Neutrophil (primary cell): ENCODE results near the gene HDX.
"Not testable (repeated sequence)": the region's sequence is repeated elsewhere in the genome, so short reads cannot be mapped to it uniquely, and the experiment has no call there.

Source experiments
- H3K27ac ChIP-seq: fragments of 200-600 bp; sonication (generic); 2 replicates; pipeline ENCODE4 v1.5.1; 2016; ENCODE audit warnings: mild to moderate bottlenecking, moderate library complexity
- H3K27me3 ChIP-seq: fragments of 200-600 bp; sonication (generic); 2 replicates; pipeline ENCODE4 v1.6.0; 2016; ENCODE audit warnings: mild to moderate bottlenecking
- H3K36me3 ChIP-seq: fragments of 200-600 bp; sonication (generic); 2 replicates; pipeline ENCODE4 v1.5.1; 2017
- H3K4me1 ChIP-seq, 2 experiments: fragments of 200-600 bp in 1 of 2; sonication (generic) in 1 of 2; 1 replicate in 1 of 2; 2 replicates in 1 of 2; pipeline versions ENCODE4 v1.5.1 to v1.6.1; 2013 to 2016; ENCODE audit warnings: low read depth in 1 of 2, low read length in 1 of 2, mild to moderate bottlenecking in 1 of 2, moderate library complexity in 1 of 2; ENCODE audit not compliant: control insufficient read depth in 1 of 2, insufficient read depth in 1 of 2
- H3K4me3 ChIP-seq, 2 experiments: fragments of 200-600 bp in 1 of 2; sonication (generic) in 1 of 2; 1 replicate in 1 of 2; 2 replicates in 1 of 2; pipeline ENCODE4 v1.5.1; 2013 to 2016; ENCODE audit warnings: low read depth in 1 of 2, low read length in 1 of 2, mild to moderate bottlenecking in 1 of 2, moderate library complexity in 1 of 2
- H3K9me3 ChIP-seq: fragments of 200-600 bp; sonication (generic); 2 replicates; pipeline ENCODE4 v1.5.1; 2016
- CTCF ChIP-seq: fragments of 200-600 bp; sonication (generic); IDR thresholded peaks from 2 replicates; pipeline ENCODE4 v1.5.1; 2016; ENCODE audit warnings: antibody characterized with exemption

HDX gene

GRCh38 chrX:84501798-84502628 is at the start of gene HDX:
Gene HDX (minus strand): TSS chrX:84502453. CDS start chrX:84475397, 27,056 bp downstream.
- H3K9me3 ChIP-seq, result no peaks in the 10 kb centered on the region
- TF ChIP-seq CTCF, result no peak
- no peaks in the 10 kb centered on the region for H3K36me3 ChIP-seq
- H3K4me1 ChIP-seq, result no peaks in the 10 kb centered on the region
- H3K27ac ChIP-seq, result no peak within 1 kb of the TSS
- H3K4me3 ChIP-seq, result no peak within 1 kb of the TSS
- H3K27me3 ChIP-seq, result no peaks in the 10 kb centered on the region

DNA sequence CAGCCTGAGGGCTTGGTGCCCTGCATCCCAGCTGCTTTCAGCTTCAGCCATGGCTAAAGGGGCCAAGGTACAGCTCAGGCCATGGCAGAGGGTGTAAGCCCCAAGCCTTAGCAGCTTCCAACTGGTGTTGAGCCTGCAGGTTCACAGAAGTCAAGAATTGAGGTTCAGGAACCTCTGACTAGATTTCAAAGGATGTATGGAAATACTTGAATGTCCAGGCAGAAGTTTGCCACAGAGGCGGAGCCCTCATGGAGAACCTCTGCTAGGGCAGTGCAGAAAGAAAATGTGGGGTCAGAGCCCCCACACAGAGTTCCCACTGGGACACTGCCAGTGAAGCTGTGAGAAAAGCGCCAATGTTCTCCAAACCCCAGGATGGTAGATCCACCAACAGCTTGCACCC is 39.1 kb upstream of the HDX start:
- H3K27me3 ChIP-seq, H3K4me3 ChIP-seq, H3K9me3 ChIP-seq, H3K36me3 ChIP-seq, H3K4me1 ChIP-seq, H3K27ac ChIP-seq: not testable (repeated sequence)

- H3K27me3 ChIP-seq, H3K9me3 ChIP-seq, H3K4me1 ChIP-seq, H3K27ac ChIP-seq, H3K36me3 ChIP-seq, H3K4me3 ChIP-seq: not testable (repeated sequence)
These were observed 35.4 kb upstream of the HDX start for GRCh38 chrX:84537627-84538026.

DNA sequence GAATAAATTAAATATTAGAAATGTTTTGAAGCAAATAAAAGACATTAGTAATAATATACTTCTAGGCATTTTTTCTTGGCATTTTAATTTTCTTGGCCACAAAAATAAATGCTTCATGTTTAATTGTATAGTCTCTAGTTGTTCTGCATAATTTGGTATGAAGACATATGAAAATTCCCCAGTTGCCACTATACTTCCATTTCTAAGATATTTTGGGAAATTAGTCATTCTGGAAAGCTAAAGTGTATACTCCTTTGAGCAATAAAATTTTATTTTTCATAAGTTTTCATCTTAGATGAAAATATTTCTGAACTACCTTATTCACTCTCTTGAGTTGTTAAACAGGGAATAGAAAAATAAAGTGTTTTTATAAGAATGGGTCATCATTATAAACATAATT is 13.8 kb downstream of the HDX start:
- H3K36me3 ChIP-seq, result no peaks in the 10 kb centered on the region
- no peak for TF ChIP-seq CTCF
- H3K27me3 ChIP-seq, result no peaks in the 10 kb centered on the region
- H3K4me1 ChIP-seq, result no peaks in the 10 kb centered on the region
- no peak overlapping the region for H3K4me3 ChIP-seq
- no peak overlapping the region for H3K27ac ChIP-seq
- no peaks in the 10 kb centered on the region for H3K9me3 ChIP-seq

DNA sequence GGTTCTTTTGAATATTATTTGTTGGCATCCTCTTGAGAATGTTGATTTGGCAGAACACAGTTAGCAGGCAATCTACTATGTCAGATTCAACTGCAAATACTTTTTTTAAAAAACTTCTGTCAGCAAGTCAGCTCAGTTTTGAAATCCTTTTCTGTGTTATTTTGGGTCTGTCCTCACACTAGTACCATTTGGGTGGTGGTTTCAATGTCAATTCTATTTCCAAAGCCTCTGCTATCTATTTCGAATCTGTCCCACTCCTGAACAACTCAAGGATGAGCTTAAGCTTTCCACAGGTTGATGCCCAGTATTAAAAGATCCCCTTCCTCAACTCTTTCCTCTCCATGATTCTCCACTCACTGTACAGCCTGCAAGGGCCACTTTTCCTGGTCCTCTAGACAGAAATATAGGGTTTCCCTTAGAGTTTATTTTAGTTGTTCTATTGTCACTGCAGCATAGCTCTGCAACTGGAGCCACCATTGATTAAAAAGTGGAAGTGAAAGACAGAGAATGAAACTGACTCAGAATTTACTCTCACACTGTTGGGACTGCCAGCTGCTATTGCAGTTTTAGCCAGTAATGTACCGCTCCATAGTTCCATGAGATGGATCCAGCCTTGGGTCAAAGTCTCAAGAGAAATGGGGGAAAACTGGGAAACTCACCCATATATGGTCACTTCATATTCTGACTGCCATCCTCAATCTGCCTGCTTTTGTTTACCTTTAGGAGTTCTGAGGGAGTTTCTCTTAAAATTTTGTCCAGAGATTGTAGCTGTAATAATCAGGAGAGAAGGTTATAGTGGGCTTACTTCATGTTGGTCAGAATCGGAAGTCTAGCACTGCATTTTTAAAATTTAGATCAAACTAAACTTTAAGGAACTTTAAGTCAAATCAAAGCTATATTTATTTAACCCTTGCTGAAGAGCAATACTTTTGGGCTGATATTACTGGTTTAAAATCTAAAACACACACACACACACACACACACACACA is 14.6 kb downstream of the HDX start:
- H3K4me3 ChIP-seq, result no peak overlapping the region
- no peaks in the 10 kb centered on the region for H3K27me3 ChIP-seq
- TF ChIP-seq CTCF, result no peak
- H3K9me3 ChIP-seq, result no peaks in the 10 kb centered on the region
- H3K27ac ChIP-seq, result no peak overlapping the region
- H3K36me3 ChIP-seq, result no peaks in the 10 kb centered on the region
- H3K4me1 ChIP-seq, result no peaks in the 10 kb centered on the region

GRCh38 chrX:84479086-84479485 is 23.2 kb downstream of the HDX start:
- Histone ChIP-seq H3K27me3 (no peaks in the 10 kb centered on the region), H3K4me1 (no peaks in the 10 kb centered on the region), H3K4me3 (no peak overlapping the region), H3K9me3 (no peaks in the 10 kb centered on the region), H3K27ac (no peak overlapping the region), H3K36me3 (no peaks in the 10 kb centered on the region)
- TF ChIP-seq CTCF, result no peak
